Measurements from ENCODE around the gene NEUROD6.

DNA sequence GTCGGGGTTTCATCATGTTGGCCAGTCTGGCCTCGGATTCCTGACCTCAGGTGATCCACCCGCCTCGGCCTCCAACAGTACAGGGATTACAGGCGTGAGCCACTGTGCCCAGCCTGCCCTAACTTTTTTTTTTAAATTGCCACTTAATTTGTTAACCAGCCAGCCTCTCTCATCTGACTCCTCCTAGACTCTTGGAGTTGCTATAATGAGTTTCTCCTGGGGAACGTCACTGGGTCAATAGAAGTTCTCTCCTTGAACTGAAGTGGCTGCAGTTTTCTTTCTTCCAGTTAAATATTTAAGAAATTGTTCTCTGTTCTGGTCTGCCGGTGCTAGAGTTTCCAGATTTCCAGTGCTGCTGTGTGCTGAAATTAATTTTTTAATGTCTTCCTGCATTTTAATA, 27.6 kb downstream of the NEUROD6 start:
- TF ChIP-seq, protein P1, sequence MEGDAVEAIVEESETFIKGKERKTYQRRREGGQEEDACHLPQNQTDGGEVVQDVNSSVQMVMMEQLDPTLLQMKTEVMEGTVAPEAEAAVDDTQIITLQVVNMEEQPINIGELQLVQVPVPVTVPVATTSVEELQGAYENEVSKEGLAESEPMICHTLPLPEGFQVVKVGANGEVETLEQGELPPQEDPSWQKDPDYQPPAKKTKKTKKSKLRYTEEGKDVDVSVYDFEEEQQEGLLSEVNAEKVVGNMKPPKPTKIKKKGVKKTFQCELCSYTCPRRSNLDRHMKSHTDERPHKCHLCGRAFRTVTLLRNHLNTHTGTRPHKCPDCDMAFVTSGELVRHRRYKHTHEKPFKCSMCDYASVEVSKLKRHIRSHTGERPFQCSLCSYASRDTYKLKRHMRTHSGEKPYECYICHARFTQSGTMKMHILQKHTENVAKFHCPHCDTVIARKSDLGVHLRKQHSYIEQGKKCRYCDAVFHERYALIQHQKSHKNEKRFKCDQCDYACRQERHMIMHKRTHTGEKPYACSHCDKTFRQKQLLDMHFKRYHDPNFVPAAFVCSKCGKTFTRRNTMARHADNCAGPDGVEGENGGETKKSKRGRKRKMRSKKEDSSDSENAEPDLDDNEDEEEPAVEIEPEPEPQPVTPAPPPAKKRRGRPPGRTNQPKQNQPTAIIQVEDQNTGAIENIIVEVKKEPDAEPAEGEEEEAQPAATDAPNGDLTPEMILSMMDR (IDR thresholded peaks at IDR 0.05) = no peak
- TF ChIP-seq, protein P2, sequence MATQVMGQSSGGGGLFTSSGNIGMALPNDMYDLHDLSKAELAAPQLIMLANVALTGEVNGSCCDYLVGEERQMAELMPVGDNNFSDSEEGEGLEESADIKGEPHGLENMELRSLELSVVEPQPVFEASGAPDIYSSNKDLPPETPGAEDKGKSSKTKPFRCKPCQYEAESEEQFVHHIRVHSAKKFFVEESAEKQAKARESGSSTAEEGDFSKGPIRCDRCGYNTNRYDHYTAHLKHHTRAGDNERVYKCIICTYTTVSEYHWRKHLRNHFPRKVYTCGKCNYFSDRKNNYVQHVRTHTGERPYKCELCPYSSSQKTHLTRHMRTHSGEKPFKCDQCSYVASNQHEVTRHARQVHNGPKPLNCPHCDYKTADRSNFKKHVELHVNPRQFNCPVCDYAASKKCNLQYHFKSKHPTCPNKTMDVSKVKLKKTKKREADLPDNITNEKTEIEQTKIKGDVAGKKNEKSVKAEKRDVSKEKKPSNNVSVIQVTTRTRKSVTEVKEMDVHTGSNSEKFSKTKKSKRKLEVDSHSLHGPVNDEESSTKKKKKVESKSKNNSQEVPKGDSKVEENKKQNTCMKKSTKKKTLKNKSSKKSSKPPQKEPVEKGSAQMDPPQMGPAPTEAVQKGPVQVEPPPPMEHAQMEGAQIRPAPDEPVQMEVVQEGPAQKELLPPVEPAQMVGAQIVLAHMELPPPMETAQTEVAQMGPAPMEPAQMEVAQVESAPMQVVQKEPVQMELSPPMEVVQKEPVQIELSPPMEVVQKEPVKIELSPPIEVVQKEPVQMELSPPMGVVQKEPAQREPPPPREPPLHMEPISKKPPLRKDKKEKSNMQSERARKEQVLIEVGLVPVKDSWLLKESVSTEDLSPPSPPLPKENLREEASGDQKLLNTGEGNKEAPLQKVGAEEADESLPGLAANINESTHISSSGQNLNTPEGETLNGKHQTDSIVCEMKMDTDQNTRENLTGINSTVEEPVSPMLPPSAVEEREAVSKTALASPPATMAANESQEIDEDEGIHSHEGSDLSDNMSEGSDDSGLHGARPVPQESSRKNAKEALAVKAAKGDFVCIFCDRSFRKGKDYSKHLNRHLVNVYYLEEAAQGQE (IDR thresholded peaks at IDR 0.05; ENCODE audit: insufficient read depth in 1 of 2, low read depth in 2 of 2, low read length in 1 of 2) = no peak
- TF ChIP-seq POLR2AphosphoS5 (IDR thresholded peaks at IDR 0.05; ENCODE audit: low read depth, low read length) (no peak), SIN3A (IDR thresholded peaks at IDR 0.05; ENCODE audit: borderline replicate concordance, insufficient read depth, low read depth, low read length) (no peak)

Data from Panc1 (cell line).